Purkinje cell (primary cell): ENCODE measurements around the gene CYP27B1. TPM values are rescaled to one million over a fixed set of nuclear protein-coding genes. Genes with fewer than 3 reads are reported as not detected.

Experiments used
- polyA plus RNA-seq: library from polyadenylated mRNA; unstranded; fragments of >200 nt; fragmentation: Nextera tagmentation; gene quantifications from 2 replicates; pipeline ENCODE4 v1.2.1, GENCODE V29; 2014

The CYP27B1 gene
- not detected in 2 replicates for polyA plus RNA-seq

GRCh38 chr12:57766464-57767304 lies at the start of gene CYP27B1:
Gene CYP27B1, minus strand, starts transcription at chr12:57767078. Its CDS starts 37 bp downstream, at chr12:57767041.

GRCh38 chr12:57782608-57783465 lies 16.0 kb upstream of the CYP27B1 start, which contains the start of gene TSFM:
Gene TSFM, plus strand, starts transcription at chr12:57782787. Its CDS starts 15 bp downstream, at chr12:57782802.

GRCh38 chr12:57772429-57773322 lies 5.8 kb upstream of the CYP27B1 start, which contains the start of gene EEF1AKMT3:
Gene EEF1AKMT3, plus strand, starts transcription at chr12:57772614. Its CDS starts 111 bp downstream, at chr12:57772725.

GRCh38 chr12:57771873-57772428 lies 5.1 kb upstream of the CYP27B1 start, which contains the start of gene METTL1:
Gene METTL1, minus strand, starts transcription at chr12:57772105. Its CDS starts 22 bp downstream, at chr12:57772083.

GRCh38 chr12:57754411-57755193 lies 12.3 kb downstream of the CYP27B1 start, which contains the start of gene MARCHF9:
Gene MARCHF9, plus strand, starts transcription at chr12:57755103. Its CDS starts 426 bp downstream, at chr12:57755529.

GRCh38 chr12:57751788-57752667 lies 14.8 kb downstream of the CYP27B1 start, which contains the start of gene CDK4:
Gene CDK4, minus strand, starts transcription at chr12:57752310. Its CDS starts 593 bp downstream, at chr12:57751717.

GRCh38 chr12:57744777-57745484 lies 21.9 kb downstream of the CYP27B1 start, which contains the start of gene TSPAN31:
Gene TSPAN31, plus strand, starts transcription at chr12:57745039. Its CDS starts 116 bp downstream, at chr12:57745155.

GRCh38 chr12:57738661-57739237 lies 28.1 kb downstream of the CYP27B1 start, which contains the start of gene AGAP2:
Gene AGAP2, minus strand, starts transcription at chr12:57738742. Its CDS starts 496 bp downstream, at chr12:57738246.

Other genes starting within 250 kb of the CYP27B1 start
- 264 and 289 TPM in 2 replicates for gene DDIT3, start 246.6 kb downstream of the CYP27B1 start, polyA plus RNA-seq
- gene MBD6, start 244.3 kb downstream of the CYP27B1 start, polyA plus RNA-seq, result 1.6 and 3.4 TPM in 2 replicates
- gene DCTN2, start 219.9 kb downstream of the CYP27B1 start, polyA plus RNA-seq, result 111 and 115 TPM in 2 replicates
- 24.5 and 60.6 TPM in 2 replicates for gene KIF5A, start 217.0 kb downstream of the CYP27B1 start, polyA plus RNA-seq
- gene PIP4K2C, start 175.9 kb downstream of the CYP27B1 start, polyA plus RNA-seq, result 81.0 and 95.3 TPM in 2 replicates
- gene DTX3, start 162.3 kb downstream of the CYP27B1 start, polyA plus RNA-seq, result 3.7 and 5.3 TPM in 2 replicates
- gene ARHGEF25, start 155.6 kb downstream of the CYP27B1 start, polyA plus RNA-seq, result not detected in 2 replicates
- 39.3 and 50.4 TPM in 2 replicates for gene B4GALNT1, start 133.9 kb downstream of the CYP27B1 start, polyA plus RNA-seq
- 32.1 and 60.1 TPM in 2 replicates for gene OS9, start 72.9 kb downstream of the CYP27B1 start, polyA plus RNA-seq
- gene AGAP2, start 28.3 kb downstream of the CYP27B1 start, polyA plus RNA-seq, result 0.48 and 1.8 TPM in 2 replicates
- gene TSPAN31, start 22.0 kb downstream of the CYP27B1 start, polyA plus RNA-seq, result 26.6 and 52.7 TPM in 2 replicates
- 11.2 and 14.3 TPM in 2 replicates for gene CDK4, start 14.8 kb downstream of the CYP27B1 start, polyA plus RNA-seq
- 2.4 TPM in 1 of 2 replicates, not detected in the other for gene MARCHF9, start 12.0 kb downstream of the CYP27B1 start, polyA plus RNA-seq
- gene METTL1, start 5.0 kb upstream of the CYP27B1 start, polyA plus RNA-seq, result 19.2 and 33.9 TPM in 2 replicates
- gene EEF1AKMT3, start 5.5 kb upstream of the CYP27B1 start, polyA plus RNA-seq, result 2.8 TPM in 1 of 2 replicates, not detected in the other
- 71.2 and 79.6 TPM in 2 replicates for gene TSFM, start 15.7 kb upstream of the CYP27B1 start, polyA plus RNA-seq
- gene AVIL, start 51.7 kb upstream of the CYP27B1 start, polyA plus RNA-seq, result 0.22 and 1.2 TPM in 2 replicates
- 3.3 and 4.2 TPM in 2 replicates for gene CTDSP2, start 79.7 kb upstream of the CYP27B1 start, polyA plus RNA-seq
- gene ATP23, start 174.5 kb upstream of the CYP27B1 start, polyA plus RNA-seq, result 10.2 and 13.2 TPM in 2 replicates